Measurements from ENCODE around the gene FGD6. TPM values are rescaled to one million over a fixed set of nuclear protein-coding genes. Genes with fewer than 3 reads are reported as not detected.

Gene FGD6
- total and polyA plus RNA-seq, 2 donors (not counting 1 experiment from before 2014, with no cell fraction given): 1.2 to 8.4 TPM

- Histone ChIP-seq H2AFZ (ENCODE audit: insufficient read depth, low read depth, low read length, poor library complexity, severe bottlenecking) (peak overlapping the region; percentile 96), H3K4me2 (replicated peaks; ENCODE audit: low read depth, low read length, poor library complexity, severe bottlenecking) (peak overlapping the region; percentile 76), H3K36me3 (replicated peaks in 1 of 2; ENCODE audit: control extremely low read depth in 1 of 2, control insufficient read depth in 1 of 2, extremely low read depth in 1 of 2, insufficient read depth in 2 of 2, low read length in 1 of 2) (no peaks in the 10 kb centered on the region), H3K27me3 (replicated peaks in 1 of 4; ENCODE audit: control extremely low read depth in 1 of 4, control insufficient read depth in 3 of 4, insufficient read depth in 4 of 4, low read length in 3 of 4) (no peaks in the 10 kb centered on the region), H3K9me3 (ENCODE audit: control extremely low read depth in 1 of 3, control insufficient read depth in 2 of 3, insufficient read depth in 1 of 3, low read length in 2 of 3) (no peaks in the 10 kb centered on the region), H4K20me1 (ENCODE audit: control insufficient read depth, insufficient read depth, low read length, poor library complexity, severe bottlenecking) (peaks cover 4% of the 10 kb centered on the region), H3K79me2 (ENCODE audit: control insufficient read depth, insufficient read depth, low read length) (peaks cover 58% of the 10 kb centered on the region), H3K27ac (ENCODE audit: low read length in 2 of 2) (peak overlapping the region; percentile 88 to 92), H3K4me3 (ENCODE audit: control extremely low read depth in 1 of 5, extremely low read depth in 1 of 5, insufficient read depth in 1 of 5, low read depth in 2 of 5, low read length in 4 of 5) (peak overlapping the region; percentile 62 to 97 (median 94)), H3K4me1 (ENCODE audit: control insufficient read depth in 2 of 2, insufficient read depth in 2 of 2, low read length in 2 of 2) (peaks cover 11% of the 10 kb centered on the region in 2 donors), H3K9ac (ENCODE audit: low read length) (peak overlapping the region; percentile 80)
- CTCF ChIA-PET: interaction anchor here (0.8 to 2.7 kb wide), 6 partner anchors 13 to 145 kb away, joined by 3 to 35 read pairs (median 5); partner anchors contain the start of gene NR2C1
- Mint-ChIP-seq H3K27me3 (no peaks in the 10 kb centered on the region), H3K9me3 (ENCODE audit: insufficient read depth) (no peaks in the 10 kb centered on the region), H3K4me1 (peaks cover 39% of the 10 kb centered on the region), H3K27ac (peak overlapping the region; percentile 96), H3K4me3 (peak overlapping the region; percentile 95)
- intact Hi-C loops (cut with micrococcal nuclease): loop anchor here (1.0 to 10.0 kb wide), 6 partner anchors 216 to 819 kb away; partner anchors contain the start of genes LTA4H and NDUFA12
- DNase-seq: peak; percentile 73
- 2% methylated on average over 29 of the region's 35 CpGs for WGBS (ENCODE audit: insufficient coverage)
- no peak for ATAC-seq (ENCODE audit: low read depth)
- TF ChIP-seq CTCF (IDR thresholded peaks at IDR 0.05) (no peak), EZH2 (IDR thresholded peaks at IDR 0.05; ENCODE audit: borderline replicate concordance, insufficient read depth, low read depth, low read length, poor library complexity, severe bottlenecking) (no peak)
- POLR2A ChIA-PET: interaction anchor here (1.5 kb wide), 1 partner anchor 255 kb away, joined by 11 read pairs; the partner anchor contains the start of gene METAP2
Measured at GRCh38 chr12:95218150-95219133, 1.2 kb upstream of the FGD6 start.
